Fibroblast of lung (primary cell): ENCODE measurements around the gene GRID1.

Source experiments
- EZH2 ChIP-seq: IDR thresholded peaks from 2 replicates; pipeline ENCODE4 v1.5.1; 2012; ENCODE audit warnings: low read length, control low read depth, mild to moderate bottlenecking; ENCODE audit errors: missing control alignments
- TF ChIP-seq, protein P1 (sequence below), 2 donors: IDR thresholded peaks in 1 of 2; conservative IDR thresholded peaks in 1 of 2; 1 replicate in 1 of 2; 2 replicates in 1 of 2; pipeline ENCODE4 v1.5.1; 2011 to 2012; ENCODE audit warnings: low read length in 2 of 2, control low read depth in 1 of 2, inconsistent platforms in 1 of 2, low read depth in 1 of 2, mild to moderate bottlenecking in 1 of 2

DNA sequence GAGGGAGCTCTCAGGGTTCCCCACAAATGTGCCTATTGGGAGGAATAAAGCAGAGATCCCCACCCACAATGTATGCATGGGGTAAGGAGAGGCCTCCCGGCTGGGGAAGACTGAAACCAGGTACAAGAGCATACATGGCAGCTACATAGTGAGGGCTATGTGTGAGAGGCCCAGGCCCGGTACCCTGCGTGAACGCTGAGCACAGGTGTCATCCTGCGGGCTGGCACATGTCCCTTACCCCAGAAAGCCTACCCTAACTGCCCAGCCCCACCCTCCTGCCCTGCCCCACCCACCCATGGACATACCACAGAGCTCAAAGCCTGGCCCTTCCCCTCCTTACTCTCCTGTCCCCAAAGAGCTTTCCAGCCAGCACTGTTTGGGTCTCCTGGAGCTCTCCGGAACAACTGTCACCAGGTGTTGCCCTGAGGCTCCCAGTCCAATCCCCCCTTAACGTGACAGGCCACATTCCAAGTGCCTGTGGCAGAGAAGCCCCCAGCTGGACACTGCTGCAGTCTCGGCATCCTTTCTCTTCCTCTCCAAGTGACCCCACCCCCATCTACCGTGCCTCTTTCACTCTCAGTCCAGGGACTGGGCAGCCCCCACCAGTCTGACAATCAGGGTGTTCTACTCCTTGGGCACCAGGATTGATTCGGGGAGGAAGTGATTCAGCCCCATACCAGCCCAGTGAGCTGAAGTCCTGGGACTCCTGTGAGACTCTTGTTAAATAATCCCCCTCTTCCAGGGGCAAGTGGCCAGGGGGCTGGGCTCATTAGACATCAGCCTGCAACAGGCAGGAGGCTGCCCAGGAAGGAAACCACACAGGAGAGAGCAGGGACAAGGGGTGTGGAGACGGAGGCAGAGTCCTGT lies 19.6 kb downstream of the GRID1 start:
- TF ChIP-seq, protein P1, sequence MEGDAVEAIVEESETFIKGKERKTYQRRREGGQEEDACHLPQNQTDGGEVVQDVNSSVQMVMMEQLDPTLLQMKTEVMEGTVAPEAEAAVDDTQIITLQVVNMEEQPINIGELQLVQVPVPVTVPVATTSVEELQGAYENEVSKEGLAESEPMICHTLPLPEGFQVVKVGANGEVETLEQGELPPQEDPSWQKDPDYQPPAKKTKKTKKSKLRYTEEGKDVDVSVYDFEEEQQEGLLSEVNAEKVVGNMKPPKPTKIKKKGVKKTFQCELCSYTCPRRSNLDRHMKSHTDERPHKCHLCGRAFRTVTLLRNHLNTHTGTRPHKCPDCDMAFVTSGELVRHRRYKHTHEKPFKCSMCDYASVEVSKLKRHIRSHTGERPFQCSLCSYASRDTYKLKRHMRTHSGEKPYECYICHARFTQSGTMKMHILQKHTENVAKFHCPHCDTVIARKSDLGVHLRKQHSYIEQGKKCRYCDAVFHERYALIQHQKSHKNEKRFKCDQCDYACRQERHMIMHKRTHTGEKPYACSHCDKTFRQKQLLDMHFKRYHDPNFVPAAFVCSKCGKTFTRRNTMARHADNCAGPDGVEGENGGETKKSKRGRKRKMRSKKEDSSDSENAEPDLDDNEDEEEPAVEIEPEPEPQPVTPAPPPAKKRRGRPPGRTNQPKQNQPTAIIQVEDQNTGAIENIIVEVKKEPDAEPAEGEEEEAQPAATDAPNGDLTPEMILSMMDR (conservative IDR thresholded peaks at IDR 0.05 in 1 of 2, IDR thresholded peaks at IDR 0.05 in 1 of 2; ENCODE audit: low read depth in 1 of 2, low read length in 2 of 2), result no peak
- no peak for TF ChIP-seq EZH2
